Dendritic cell treated with granulocyte-macrophage colony-stimulating factor and Interleukin-4, amounts not matched to agents 40 ng/mL and 50 ng/mL, for 4 days (primary cell): ENCODE data around the gene BBX.

ENCODE experiments used
- H3K27ac Mint-ChIP-seq: one replicate; pipeline ENCODE4 v1.8.0; 2022; ENCODE audit warnings: mild to moderate bottlenecking, mixed read lengths
- H3K27me3 Mint-ChIP-seq: one replicate; pipeline ENCODE4 v1.8.0; 2022; ENCODE audit warnings: mild to moderate bottlenecking, mixed read lengths
- H3K36me3 Mint-ChIP-seq: one replicate; pipeline ENCODE4 v1.8.0; 2022; ENCODE audit warnings: low read depth, mixed read lengths
- H3K4me1 Mint-ChIP-seq: one replicate; pipeline ENCODE4 v1.8.0; 2022; ENCODE audit warnings: low read depth, mixed read lengths
- H3K4me3 Mint-ChIP-seq: one replicate; pipeline ENCODE4 v1.8.0; 2022; ENCODE audit warnings: mild to moderate bottlenecking, moderate library complexity, mixed read lengths
- H3K9me3 Mint-ChIP-seq: one replicate; pipeline ENCODE4 v1.8.0; 2022; ENCODE audit warnings: mixed read lengths
- intact Hi-C: fragments of 100-400 bp; cut with micrococcal nuclease; formaldehyde crosslinking; loops from one replicate; pipeline ENCODE4 v1.15.0; 2022

The BBX gene

DNA sequence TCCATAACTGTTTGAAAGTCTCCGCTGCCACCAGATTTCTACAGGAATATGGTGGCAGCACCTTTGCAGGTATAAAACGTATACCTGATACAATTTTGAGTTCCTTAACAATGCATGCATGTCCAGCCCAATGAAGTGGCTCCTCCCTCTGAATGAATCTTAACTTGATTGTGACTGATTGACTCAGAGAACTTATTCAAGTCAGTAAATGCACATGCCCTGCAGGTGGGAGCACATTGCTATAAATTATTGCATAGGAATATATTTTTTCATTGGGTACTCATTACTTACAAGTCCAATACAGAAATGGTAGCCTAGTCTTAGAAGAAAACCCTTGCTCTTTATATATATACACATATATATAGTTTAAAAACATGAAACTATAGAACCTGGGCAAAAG is 259.3 kb downstream of the BBX start:
- Mint-ChIP-seq H3K4me3 (no peak overlapping the region), H3K36me3 (peaks cover 22% of the 10 kb centered on the region), H3K4me1 (no peaks in the 10 kb centered on the region), H3K9me3 (no peaks in the 10 kb centered on the region), H3K27me3 (no peaks in the 10 kb centered on the region), H3K27ac (no peak overlapping the region)
- intact Hi-C loops: no loop called here

DNA sequence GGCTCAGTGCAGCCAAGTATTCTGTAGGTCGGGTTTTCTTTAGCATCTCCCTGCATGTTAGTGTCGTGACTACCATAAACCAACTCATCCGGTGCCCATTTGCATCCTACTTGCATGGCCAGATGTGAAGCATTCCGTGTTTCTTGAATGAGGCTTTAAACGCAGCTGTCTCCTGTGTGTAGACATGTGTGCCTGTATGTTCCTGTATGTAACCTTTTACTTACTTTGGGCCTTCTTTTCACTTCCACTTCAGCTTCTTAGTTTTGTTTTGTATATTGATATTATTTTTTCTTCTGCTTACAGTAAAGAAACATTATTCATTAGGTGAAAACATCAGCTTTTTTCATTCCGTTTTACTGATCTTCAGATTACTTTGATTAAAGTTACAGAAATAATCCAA is 267.9 kb downstream of the BBX start:
- Mint-ChIP-seq H3K27me3 (no peaks in the 10 kb centered on the region), H3K4me1 (peaks cover 10% of the 10 kb centered on the region), H3K27ac (no peak overlapping the region), H3K36me3 (peaks cover 44% of the 10 kb centered on the region), H3K4me3 (no peak overlapping the region), H3K9me3 (peaks cover 13% of the 10 kb centered on the region)
- intact Hi-C loops: no loop called here

DNA sequence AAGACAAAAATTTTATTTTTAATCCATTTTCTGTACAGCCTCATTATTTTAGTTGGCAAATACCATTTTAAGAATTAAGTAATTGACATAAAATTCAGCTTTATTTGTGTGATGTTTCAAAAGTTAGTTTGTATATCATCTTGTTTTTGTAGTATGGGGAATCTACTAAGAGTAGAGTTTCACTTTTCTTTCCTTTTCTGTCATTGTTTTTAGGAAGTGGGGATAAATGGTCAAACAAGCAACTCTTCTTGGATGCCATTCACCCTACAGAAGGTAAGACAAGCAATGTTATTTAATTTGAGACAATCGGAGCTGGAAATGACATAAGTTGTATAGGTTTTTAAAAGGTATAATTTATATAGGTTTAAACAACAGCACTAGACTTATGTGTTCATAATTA is 268.3 kb downstream of the BBX start:
- H3K9me3 Mint-ChIP-seq: peaks cover 13% of the 10 kb centered on the region
- H3K36me3 Mint-ChIP-seq: peaks cover 47% of the 10 kb centered on the region
- H3K4me3 Mint-ChIP-seq: no peak overlapping the region
- no peak overlapping the region for H3K27ac Mint-ChIP-seq
- intact Hi-C loops: no loop called here
- peaks cover 14% of the 10 kb centered on the region for H3K4me1 Mint-ChIP-seq
- no peaks in the 10 kb centered on the region for H3K27me3 Mint-ChIP-seq

DNA sequence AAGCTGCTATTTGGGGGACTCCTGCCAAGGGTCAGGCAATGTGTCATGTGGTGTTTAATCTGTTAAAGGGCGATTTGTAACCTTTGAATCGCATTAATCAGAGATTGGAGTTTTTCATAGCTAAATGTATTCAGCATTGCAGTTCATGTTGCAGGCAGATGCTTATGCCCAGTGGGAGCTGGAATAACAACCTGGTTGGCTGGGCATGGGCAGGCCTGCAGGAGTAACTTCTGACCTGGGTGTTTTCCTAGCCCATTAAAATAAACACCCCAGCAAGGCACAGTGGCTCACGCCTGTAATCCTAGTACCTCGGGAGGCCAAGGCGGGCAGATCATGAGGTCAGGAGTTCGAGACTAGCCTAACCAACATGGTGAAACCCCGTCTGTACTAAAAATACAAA is 268.7 kb downstream of the BBX start:
- intact Hi-C loops: no loop called here
- peaks cover 13% of the 10 kb centered on the region for H3K9me3 Mint-ChIP-seq
- no peak overlapping the region for H3K4me3 Mint-ChIP-seq
- peaks cover 17% of the 10 kb centered on the region for H3K4me1 Mint-ChIP-seq
- H3K27me3 Mint-ChIP-seq: no peaks in the 10 kb centered on the region
- H3K27ac Mint-ChIP-seq: no peak overlapping the region
- peaks cover 47% of the 10 kb centered on the region for H3K36me3 Mint-ChIP-seq

DNA sequence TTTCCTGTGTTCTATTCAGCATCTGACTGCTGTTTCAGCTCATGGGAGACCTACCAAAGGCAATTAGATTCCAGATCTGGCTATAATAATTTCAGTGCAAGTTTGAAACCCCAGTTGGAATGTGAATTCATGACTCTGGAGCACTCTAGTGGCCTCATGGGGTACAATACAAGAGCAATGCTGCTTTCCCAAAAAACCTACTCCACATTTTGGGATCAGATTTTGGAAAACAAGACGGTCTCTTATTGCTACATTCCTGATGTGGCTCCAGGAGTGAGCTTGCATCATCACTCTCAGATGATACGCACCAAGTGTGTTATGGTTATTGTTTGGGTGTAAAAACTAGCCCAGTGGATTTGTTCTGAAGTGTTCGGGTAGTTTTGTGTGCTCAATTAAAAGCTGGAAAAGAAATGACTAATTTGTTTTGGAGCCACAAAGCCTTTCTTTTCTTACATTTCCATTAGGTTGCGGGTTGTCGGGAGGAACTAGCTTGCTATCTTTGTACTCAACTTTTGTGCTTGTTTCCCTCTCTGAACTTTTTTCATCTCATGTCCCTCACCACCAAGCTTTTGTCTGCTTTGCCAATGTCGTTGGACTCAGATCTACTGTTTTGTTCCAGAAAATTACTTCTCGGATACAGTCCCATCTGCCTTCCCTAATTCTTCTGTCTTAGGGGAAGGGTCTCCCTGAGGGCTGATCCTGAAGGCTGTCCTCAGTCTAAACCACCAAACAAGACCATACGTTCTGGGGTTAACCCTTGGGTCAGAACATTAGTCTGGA is 272.1 kb downstream of the BBX start:
- Mint-ChIP-seq H3K4me1 (peaks cover 17% of the 10 kb centered on the region), H3K27me3 (no peaks in the 10 kb centered on the region), H3K4me3 (no peak overlapping the region), H3K9me3 (peaks cover 11% of the 10 kb centered on the region), H3K27ac (no peak overlapping the region), H3K36me3 (peaks cover 57% of the 10 kb centered on the region)
- intact Hi-C loops: no loop called here

DNA sequence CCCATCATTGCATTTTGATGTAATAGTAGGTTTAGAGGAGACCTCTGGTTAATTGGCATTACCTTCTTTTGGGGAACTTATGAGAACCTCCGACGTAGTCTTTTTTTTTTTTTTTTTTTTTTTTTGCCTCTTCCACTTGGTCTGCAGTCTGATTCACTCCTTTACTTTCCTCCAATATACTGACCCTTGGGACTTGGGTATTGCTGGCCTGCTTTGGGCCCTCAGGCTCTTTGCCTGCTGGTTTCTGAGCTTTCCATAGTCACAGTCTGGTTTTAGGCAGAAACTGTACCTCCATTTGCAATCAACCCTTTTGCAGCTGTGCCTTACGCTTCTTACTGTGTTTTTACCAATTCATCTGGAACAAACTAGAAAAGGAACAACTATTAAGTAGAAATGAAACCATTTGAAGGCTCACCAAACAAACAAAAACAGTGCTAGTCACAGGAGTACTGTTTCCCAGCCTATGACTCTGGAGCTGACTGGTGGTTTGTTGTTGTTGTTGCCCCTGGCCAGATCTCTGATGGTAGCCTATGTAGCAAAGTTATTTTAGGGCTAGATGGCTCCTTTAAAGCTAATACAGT is 272.8 kb downstream of the BBX start:
- peaks cover 51% of the 10 kb centered on the region for H3K36me3 Mint-ChIP-seq
- no peaks in the 10 kb centered on the region for H3K27me3 Mint-ChIP-seq
- H3K4me1 Mint-ChIP-seq: peaks cover 12% of the 10 kb centered on the region
- intact Hi-C loops: no loop called here
- H3K27ac Mint-ChIP-seq: no peak overlapping the region
- H3K9me3 Mint-ChIP-seq: peaks cover 3% of the 10 kb centered on the region
- H3K4me3 Mint-ChIP-seq: no peak overlapping the region

DNA sequence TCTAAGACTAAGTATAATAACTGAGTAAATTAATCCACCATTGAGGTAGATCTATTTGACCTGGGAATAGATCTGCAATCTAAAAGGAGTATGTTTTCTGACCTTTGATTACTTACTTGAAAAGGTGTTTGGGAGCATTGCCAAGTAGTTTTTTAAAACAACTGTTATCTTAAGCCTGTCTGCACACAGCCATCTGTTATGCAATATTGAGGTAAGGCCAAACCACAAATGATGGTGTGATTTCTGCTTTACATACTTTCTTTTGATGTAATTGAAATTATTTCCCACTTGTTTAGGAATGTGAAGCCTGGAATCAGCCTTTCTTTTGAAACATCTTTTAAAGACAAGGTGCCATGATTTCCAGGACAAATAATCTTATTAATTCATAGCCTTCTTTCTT is 274.0 kb downstream of the BBX start:
- H3K36me3 Mint-ChIP-seq: peaks cover 56% of the 10 kb centered on the region
- no peaks in the 10 kb centered on the region for H3K9me3 Mint-ChIP-seq
- no peak overlapping the region for H3K27ac Mint-ChIP-seq
- H3K4me3 Mint-ChIP-seq: no peak overlapping the region
- no peaks in the 10 kb centered on the region for H3K27me3 Mint-ChIP-seq
- intact Hi-C loops: no loop called here
- peaks cover 10% of the 10 kb centered on the region for H3K4me1 Mint-ChIP-seq

DNA sequence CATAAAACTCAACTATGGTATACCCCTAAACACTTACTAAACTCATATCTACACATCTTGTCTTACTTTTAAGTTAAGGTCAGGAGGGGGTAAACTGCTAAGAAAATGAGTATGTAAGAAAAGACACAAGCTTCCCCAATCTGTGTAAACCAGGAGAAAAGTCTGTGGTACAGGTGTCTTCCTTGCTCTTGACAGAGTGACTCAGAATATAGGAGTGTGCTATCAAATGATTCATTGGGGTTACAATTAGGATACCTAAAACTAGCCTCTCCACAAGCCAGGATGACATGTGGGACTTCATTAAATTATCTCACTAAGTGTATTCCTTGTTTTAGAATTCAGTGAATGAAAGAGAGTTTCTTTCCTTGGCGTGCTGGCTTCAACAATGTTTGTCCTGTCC is 274.8 kb downstream of the BBX start:
- Mint-ChIP-seq H3K9me3 (no peaks in the 10 kb centered on the region), H3K36me3 (peaks cover 57% of the 10 kb centered on the region), H3K4me3 (no peak overlapping the region), H3K4me1 (peaks cover 10% of the 10 kb centered on the region), H3K27ac (no peak overlapping the region), H3K27me3 (no peaks in the 10 kb centered on the region)
- intact Hi-C loops: no loop called here

DNA sequence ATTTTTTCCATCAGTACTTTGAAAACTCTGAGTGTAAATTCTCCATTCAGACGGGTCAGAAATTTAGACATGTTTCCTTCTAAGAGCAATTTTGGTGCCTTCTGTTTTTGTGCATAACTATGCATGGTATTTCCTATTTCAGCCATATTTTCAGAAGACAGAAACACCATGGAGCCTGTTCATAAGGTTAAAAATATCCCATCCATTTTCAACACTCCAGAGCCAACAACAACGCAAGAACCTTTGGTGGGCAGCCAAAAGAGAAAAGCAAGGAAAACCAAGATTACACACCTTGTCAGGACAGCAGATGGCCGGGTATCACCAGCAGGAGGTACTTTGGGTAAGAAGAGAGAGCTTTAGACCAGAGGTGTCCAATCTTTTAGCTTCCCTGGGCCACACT is 275.6 kb downstream of the BBX start:
- Mint-ChIP-seq H3K4me1 (peaks cover 10% of the 10 kb centered on the region), H3K36me3 (peaks cover 62% of the 10 kb centered on the region), H3K4me3 (no peak overlapping the region), H3K9me3 (no peaks in the 10 kb centered on the region), H3K27ac (no peak overlapping the region), H3K27me3 (no peaks in the 10 kb centered on the region)
- intact Hi-C loops: no loop called here

DNA sequence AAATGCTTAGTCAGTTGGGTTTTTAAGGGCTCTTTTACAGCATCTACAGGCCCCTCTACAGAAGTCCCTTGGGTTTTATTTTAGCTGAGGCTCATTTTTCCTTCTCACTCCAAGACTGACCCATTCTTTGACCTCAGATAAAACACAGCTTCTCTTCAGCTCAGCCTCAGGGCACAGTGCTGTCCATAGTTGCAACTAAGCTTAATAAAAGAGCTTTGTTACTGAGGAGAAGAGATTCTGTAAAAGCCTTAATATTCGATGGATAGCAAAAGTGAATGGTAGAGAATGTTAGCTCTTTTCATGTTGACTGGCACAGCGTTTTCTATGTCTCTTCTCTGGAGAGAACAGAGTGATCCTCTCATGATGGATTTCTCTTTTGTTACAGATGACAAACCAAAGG is 277.9 kb downstream of the BBX start:
- no peaks in the 10 kb centered on the region for H3K27me3 Mint-ChIP-seq
- peaks cover 6% of the 10 kb centered on the region for H3K4me1 Mint-ChIP-seq
- intact Hi-C loops: no loop called here
- no peak overlapping the region for H3K27ac Mint-ChIP-seq
- peaks cover 70% of the 10 kb centered on the region for H3K36me3 Mint-ChIP-seq
- H3K9me3 Mint-ChIP-seq: no peaks in the 10 kb centered on the region
- H3K4me3 Mint-ChIP-seq: no peak overlapping the region

DNA sequence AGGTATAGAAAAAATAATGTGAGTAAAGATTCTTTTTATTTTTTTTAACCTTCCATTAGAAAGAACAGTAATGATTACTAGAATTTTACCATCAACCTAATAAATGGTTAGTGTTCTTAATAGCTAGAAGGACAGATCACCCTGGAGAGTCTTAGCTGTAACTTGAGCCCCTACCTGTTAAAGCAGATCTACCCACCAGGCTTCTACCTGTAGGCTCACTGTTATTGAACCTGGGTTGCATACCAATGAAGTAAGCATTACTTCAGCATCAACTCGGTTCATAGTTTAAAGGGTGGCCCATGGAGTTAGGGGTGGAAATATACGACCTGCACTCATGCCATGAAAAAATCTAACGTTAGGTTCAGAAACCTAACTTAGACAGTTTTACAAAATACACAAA is 280.4 kb downstream of the BBX start:
- Mint-ChIP-seq H3K4me3 (no peak overlapping the region), H3K4me1 (no peaks in the 10 kb centered on the region), H3K27me3 (no peaks in the 10 kb centered on the region), H3K9me3 (no peaks in the 10 kb centered on the region), H3K36me3 (peaks cover 74% of the 10 kb centered on the region), H3K27ac (no peak overlapping the region)
- intact Hi-C loops: no loop called here

DNA sequence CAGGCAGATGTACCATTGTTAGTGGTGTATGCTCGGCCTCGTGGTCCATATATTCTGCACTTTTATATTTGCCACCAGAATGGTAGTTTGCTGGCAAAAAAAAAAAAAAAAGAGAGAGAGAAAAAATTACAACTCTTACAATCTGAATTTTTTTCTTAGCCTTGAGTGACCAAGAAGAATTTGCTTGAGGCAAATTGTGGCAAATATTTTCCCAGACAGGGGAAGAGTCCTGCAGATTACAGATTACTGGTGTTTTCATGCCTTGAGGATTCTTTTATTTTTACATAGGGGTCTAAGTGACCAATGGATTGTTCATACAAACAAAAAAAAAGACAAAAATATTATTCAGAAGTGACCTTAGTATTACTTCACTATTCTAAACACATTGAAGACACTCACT is 283.3 kb downstream of the BBX start:
- H3K9me3 Mint-ChIP-seq: no peaks in the 10 kb centered on the region
- intact Hi-C loops: no loop called here
- peaks cover 11% of the 10 kb centered on the region for H3K4me1 Mint-ChIP-seq
- H3K4me3 Mint-ChIP-seq: no peak overlapping the region
- H3K27me3 Mint-ChIP-seq: no peaks in the 10 kb centered on the region
- peaks cover 58% of the 10 kb centered on the region for H3K36me3 Mint-ChIP-seq
- no peak overlapping the region for H3K27ac Mint-ChIP-seq

DNA sequence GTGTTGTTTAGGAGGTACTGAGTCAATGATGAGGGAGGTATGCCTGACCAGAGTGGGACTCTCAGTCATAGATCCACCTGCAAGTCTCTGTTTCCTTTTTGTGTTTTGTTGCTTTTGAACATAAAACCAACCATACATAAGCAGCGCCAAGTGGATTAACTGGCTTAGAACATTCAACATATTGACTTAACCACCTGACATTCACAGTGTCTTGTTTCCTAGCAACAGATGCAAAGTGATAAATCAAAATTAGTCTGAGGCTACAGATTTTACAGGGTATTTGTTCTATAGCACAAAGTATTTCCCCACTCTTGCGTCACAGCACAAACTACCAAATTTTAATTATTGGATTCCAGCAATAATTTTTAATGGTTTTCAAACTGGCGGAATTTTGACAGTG is 283.8 kb downstream of the BBX start:
- Mint-ChIP-seq H3K4me1 (peaks cover 11% of the 10 kb centered on the region), H3K27me3 (no peaks in the 10 kb centered on the region), H3K9me3 (no peaks in the 10 kb centered on the region), H3K27ac (no peak overlapping the region), H3K4me3 (no peak overlapping the region), H3K36me3 (peaks cover 53% of the 10 kb centered on the region)
- intact Hi-C loops: no loop called here

DNA sequence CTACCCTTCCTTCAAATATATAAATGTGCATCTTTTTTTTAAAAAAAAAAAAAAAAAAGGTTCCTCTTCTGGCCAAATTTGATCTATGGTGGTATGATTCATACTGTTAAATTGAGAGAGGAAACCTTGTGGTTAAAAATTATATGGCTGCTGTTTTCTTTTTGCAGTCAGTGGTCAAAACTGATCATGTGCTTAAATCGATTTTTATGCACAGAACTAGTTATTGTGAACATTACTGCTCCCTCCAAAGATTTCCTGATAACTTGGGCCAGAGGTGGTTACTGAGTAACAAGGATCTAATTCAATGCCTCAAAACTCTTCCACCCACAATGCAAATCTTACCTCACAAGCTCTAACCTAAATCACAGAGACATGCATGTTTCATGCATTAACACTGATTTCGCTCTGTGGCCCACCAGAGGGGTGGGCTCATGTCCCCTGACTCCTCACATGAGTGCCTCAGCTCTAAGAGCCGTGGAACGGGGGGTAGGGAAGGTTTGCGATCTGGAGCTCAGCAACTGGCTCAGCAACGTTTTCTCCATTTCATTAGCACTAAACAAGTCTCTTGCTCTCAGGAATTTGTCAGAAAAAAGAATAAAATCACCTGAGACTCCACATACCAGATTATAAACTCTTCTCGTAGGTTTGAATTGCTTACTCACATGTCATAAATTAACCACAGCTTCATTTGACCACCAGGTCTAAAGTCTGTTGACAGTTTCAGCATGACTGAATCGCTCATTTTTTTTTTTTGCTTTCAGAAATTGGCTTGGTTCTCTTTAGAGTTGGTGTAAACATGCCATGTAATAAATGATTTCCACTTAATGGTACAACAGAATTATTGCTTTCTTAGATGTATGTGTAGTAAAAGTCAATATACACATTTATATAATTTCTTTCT is 287.7 kb downstream of the BBX start:
- H3K9me3 Mint-ChIP-seq: no peaks in the 10 kb centered on the region
- intact Hi-C loops: no loop called here
- peaks cover 14% of the 10 kb centered on the region for H3K4me1 Mint-ChIP-seq
- no peak overlapping the region for H3K4me3 Mint-ChIP-seq
- H3K27me3 Mint-ChIP-seq: peaks cover 1% of the 10 kb centered on the region
- no peak overlapping the region for H3K27ac Mint-ChIP-seq
- H3K36me3 Mint-ChIP-seq: peaks cover 18% of the 10 kb centered on the region
